GM12892 (cell line): Measurements from ENCODE around the gene PDZRN3.

ENCODE experiments used
- POLR2A ChIP-seq: IDR thresholded peaks from 2 replicates; pipeline ENCODE4 v1.6.1; 2011; ENCODE audit warnings: low read depth, low read length, control low read depth
- POLR2AphosphoS5 ChIP-seq: IDR thresholded peaks from 2 replicates; pipeline ENCODE4 v1.6.1; 2011; ENCODE audit warnings: low read depth, low read length, control low read depth

- TF ChIP-seq POLR2A (no peak), POLR2AphosphoS5 (no peak)
Measured at GRCh38 chr3:73523661-73524060, 101.1 kb downstream of the PDZRN3 start.
